Astrocyte of the spinal cord (primary cell): ENCODE data around the gene STAB2.

Experiments
- DNase-seq: peaks from one replicate; pipeline ENCODE4 v3.0.0; 2011; ENCODE audit warnings: low read depth, low spot score
- H3K4me3 ChIP-seq: 2 replicates; pipeline ENCODE4 v1.5.1; 2011; ENCODE audit warnings: low read depth, mild to moderate bottlenecking, low read length, moderate library complexity
- in situ Hi-C: cut with HindIII; loops from 2 replicates; pipeline ENCODE4 v1.10.0; 2017; ENCODE audit warnings: low sequenced_read_pairs
- TF ChIP-seq, protein P1 (sequence below): IDR thresholded peaks from 2 replicates; pipeline ENCODE4 v1.5.1; 2012; ENCODE audit warnings: low read depth, mild to moderate bottlenecking, low read length, inconsistent platforms

Gene STAB2

DNA sequence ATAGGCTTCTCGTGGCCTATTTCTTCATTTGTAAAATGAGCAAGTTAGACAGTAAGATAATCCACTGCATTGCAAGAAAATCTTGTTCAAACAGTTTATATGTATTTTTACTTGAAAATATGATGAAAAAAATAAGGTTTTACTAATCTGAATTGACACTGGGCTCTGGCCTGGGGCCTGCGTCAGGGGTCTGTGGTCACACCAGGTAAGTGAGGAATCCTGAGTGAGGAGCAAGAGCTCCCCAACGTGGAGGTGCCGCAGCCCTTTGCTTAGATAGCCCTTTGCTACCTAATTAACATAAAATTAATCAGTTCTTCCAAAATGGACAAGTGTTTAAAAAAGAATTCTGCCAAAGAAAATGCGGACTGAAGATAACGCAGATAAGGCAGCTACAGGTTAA lies 39.1 kb upstream of the STAB2 start:
- in situ Hi-C loops, result no loop called here
- H3K4me3 ChIP-seq, result no peak overlapping the region
- DNase-seq, result no peak
- TF ChIP-seq, protein P1, sequence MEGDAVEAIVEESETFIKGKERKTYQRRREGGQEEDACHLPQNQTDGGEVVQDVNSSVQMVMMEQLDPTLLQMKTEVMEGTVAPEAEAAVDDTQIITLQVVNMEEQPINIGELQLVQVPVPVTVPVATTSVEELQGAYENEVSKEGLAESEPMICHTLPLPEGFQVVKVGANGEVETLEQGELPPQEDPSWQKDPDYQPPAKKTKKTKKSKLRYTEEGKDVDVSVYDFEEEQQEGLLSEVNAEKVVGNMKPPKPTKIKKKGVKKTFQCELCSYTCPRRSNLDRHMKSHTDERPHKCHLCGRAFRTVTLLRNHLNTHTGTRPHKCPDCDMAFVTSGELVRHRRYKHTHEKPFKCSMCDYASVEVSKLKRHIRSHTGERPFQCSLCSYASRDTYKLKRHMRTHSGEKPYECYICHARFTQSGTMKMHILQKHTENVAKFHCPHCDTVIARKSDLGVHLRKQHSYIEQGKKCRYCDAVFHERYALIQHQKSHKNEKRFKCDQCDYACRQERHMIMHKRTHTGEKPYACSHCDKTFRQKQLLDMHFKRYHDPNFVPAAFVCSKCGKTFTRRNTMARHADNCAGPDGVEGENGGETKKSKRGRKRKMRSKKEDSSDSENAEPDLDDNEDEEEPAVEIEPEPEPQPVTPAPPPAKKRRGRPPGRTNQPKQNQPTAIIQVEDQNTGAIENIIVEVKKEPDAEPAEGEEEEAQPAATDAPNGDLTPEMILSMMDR, result no peak

- in situ Hi-C loops, result no loop called here
- peak; percentile 62 for DNase-seq
- no peak overlapping the region for H3K4me3 ChIP-seq
- TF ChIP-seq, protein P1, result peak; percentile 81
Measured at GRCh38 chr12:103548622-103549601, 38.2 kb upstream of the STAB2 start.

GRCh38 chr12:103556890-103557627 lies 30.0 kb upstream of the STAB2 start:
- TF ChIP-seq, protein P1, result no peak
- DNase-seq, result no peak
- in situ Hi-C loops, result no loop called here

DNA sequence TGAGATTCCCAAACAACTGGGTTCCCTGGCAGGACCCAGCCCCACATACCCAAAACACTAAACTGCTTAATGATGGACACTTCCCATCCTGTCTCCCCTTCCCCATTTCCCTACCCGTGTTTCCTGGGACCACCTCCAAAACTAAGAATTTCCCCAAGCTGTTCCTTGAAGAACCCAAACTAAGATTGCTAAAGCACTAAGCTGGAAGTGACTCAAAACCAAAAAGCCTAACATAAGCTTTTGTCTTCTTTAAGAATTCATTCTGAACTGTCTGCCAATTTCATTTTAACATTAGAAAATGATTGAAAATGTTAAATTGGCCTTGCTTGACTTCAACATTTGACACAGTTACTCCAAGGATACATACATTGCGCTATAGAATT lies 29.5 kb upstream of the STAB2 start:
- in situ Hi-C loops, result no loop called here
- no peak overlapping the region for H3K4me3 ChIP-seq
- no peak for DNase-seq

More at GRCh38 chr12:103556890-103557627, 30.0 kb upstream of the STAB2 start:
- H3K4me3 ChIP-seq, result no peak overlapping the region

GRCh38 chr12:103558879-103559278 lies 28.2 kb upstream of the STAB2 start:
- no peak for DNase-seq
- H3K4me3 ChIP-seq, result no peak overlapping the region
- in situ Hi-C loops, result no loop called here
- TF ChIP-seq, protein P1, result no peak

More for the DNA sequence above, 29.5 kb upstream of the STAB2 start:
- TF ChIP-seq, protein P1, result no peak

GRCh38 chr12:103560604-103561101 lies 26.4 kb upstream of the STAB2 start:
- TF ChIP-seq, protein P1, result no peak
- DNase-seq, result peak; percentile 95
- in situ Hi-C loops, result no loop called here
- H3K4me3 ChIP-seq, result no peak overlapping the region
